Measurements from ENCODE around the gene IP6K1. TPM values are rescaled to one million over a fixed set of nuclear protein-coding genes. Genes with fewer than 3 reads are reported as not detected.

The IP6K1 gene
- total and polyA plus RNA-seq, 2 donors from 2014 or later: 21.7 to 49.6 TPM

GRCh38 chr3:49740427-49740826 is 45.9 kb downstream of the IP6K1 start:
- peaks cover 6 to 23% (median 13%) of the 10 kb centered on the region in 3 donors for H3K36me3 ChIP-seq (ENCODE audit: control insufficient read depth in 2 of 3, insufficient read depth in 3 of 3, low read length in 3 of 3)
- DNase-seq (no peak), FAIRE-seq (no peak)
- no peaks in the 10 kb centered on the region for H3K9me3 ChIP-seq (ENCODE audit: control insufficient read depth in 2 of 3, insufficient read depth in 1 of 3, low read length in 3 of 3)
- H3K9ac ChIP-seq (ENCODE audit: low read length in 3 of 3): no peak overlapping the region
- intact Hi-C loops (cut with DNase I): no loop called here
- TF ChIP-seq, protein P1, sequence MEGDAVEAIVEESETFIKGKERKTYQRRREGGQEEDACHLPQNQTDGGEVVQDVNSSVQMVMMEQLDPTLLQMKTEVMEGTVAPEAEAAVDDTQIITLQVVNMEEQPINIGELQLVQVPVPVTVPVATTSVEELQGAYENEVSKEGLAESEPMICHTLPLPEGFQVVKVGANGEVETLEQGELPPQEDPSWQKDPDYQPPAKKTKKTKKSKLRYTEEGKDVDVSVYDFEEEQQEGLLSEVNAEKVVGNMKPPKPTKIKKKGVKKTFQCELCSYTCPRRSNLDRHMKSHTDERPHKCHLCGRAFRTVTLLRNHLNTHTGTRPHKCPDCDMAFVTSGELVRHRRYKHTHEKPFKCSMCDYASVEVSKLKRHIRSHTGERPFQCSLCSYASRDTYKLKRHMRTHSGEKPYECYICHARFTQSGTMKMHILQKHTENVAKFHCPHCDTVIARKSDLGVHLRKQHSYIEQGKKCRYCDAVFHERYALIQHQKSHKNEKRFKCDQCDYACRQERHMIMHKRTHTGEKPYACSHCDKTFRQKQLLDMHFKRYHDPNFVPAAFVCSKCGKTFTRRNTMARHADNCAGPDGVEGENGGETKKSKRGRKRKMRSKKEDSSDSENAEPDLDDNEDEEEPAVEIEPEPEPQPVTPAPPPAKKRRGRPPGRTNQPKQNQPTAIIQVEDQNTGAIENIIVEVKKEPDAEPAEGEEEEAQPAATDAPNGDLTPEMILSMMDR (IDR thresholded peaks at IDR 0.05; ENCODE audit: borderline replicate concordance, extremely low read depth, insufficient read depth): no peak
- H3K27me3 ChIP-seq (ENCODE audit: control insufficient read depth, insufficient read depth, low read length): no peaks in the 10 kb centered on the region
- no peak overlapping the region for H3K27ac ChIP-seq (ENCODE audit: low read depth in 2 of 2, low read length in 2 of 2)
- H3K4me1 ChIP-seq (ENCODE audit: control insufficient read depth in 2 of 3, insufficient read depth in 2 of 3, low read depth in 1 of 3, low read length in 3 of 3): no peaks in the 10 kb centered on the region
- H3K4me3 ChIP-seq (ENCODE audit: low read length in 3 of 3): no peak overlapping the region

- H3K4me1 ChIP-seq (ENCODE audit: control insufficient read depth in 2 of 3, insufficient read depth in 2 of 3, low read depth in 1 of 3, low read length in 3 of 3): no peaks in the 10 kb centered on the region
- H3K9me3 ChIP-seq (ENCODE audit: control insufficient read depth in 2 of 3, insufficient read depth in 1 of 3, low read length in 3 of 3): no peaks in the 10 kb centered on the region
- intact Hi-C loops (cut with DNase I): no loop called here
- no peak overlapping the region for H3K4me3 ChIP-seq (ENCODE audit: low read length in 3 of 3)
- peaks cover 6 to 27% (median 20%) of the 10 kb centered on the region in 3 donors for H3K36me3 ChIP-seq (ENCODE audit: control insufficient read depth in 2 of 3, insufficient read depth in 3 of 3, low read length in 3 of 3)
- TF ChIP-seq, protein P1 (IDR thresholded peaks at IDR 0.05; ENCODE audit: borderline replicate concordance, extremely low read depth, insufficient read depth): no peak
- H3K9ac ChIP-seq (ENCODE audit: low read length in 3 of 3): no peak overlapping the region
- DNase-seq: no peak
- H3K27me3 ChIP-seq (ENCODE audit: control insufficient read depth, insufficient read depth, low read length): no peaks in the 10 kb centered on the region
- FAIRE-seq: no peak
- H3K27ac ChIP-seq (ENCODE audit: low read depth in 2 of 2, low read length in 2 of 2): no peak overlapping the region
Observed at GRCh38 chr3:49738067-49738713, 48.2 kb downstream of the IP6K1 start.

DNA sequence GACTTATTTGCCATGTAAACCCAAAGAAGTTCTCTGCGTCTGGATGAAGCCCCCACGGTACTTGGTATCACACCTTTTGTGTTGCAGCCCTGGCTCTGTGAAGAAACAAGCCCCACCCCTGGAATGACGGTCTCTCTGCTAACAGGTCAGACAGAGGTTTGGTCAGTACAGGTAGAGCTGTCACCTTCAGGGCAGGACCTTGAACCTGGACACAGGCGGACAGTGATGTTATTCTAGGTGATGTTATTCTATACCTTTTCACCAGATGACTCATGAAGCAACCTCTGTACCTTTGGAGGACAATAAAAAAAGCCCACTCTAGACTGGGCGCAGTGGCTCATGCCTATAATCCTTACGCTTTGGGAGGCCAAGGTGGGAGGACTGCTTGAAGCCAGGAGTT is 51.6 kb downstream of the IP6K1 start:
- H3K27me3 ChIP-seq (ENCODE audit: control insufficient read depth, insufficient read depth, low read length): no peaks in the 10 kb centered on the region
- H3K4me3 ChIP-seq (ENCODE audit: low read length in 3 of 3): no peak overlapping the region
- TF ChIP-seq, protein P1 (IDR thresholded peaks at IDR 0.05; ENCODE audit: borderline replicate concordance, extremely low read depth, insufficient read depth): no peak
- no peaks in the 10 kb centered on the region for H3K4me1 ChIP-seq (ENCODE audit: control insufficient read depth in 2 of 3, insufficient read depth in 2 of 3, low read depth in 1 of 3, low read length in 3 of 3)
- no peaks in the 10 kb centered on the region for H3K9me3 ChIP-seq (ENCODE audit: control insufficient read depth in 2 of 3, insufficient read depth in 1 of 3, low read length in 3 of 3)
- no peak overlapping the region for H3K9ac ChIP-seq (ENCODE audit: low read length in 3 of 3)
- H3K27ac ChIP-seq (ENCODE audit: low read depth in 2 of 2, low read length in 2 of 2): no peak overlapping the region
- DNase-seq (no peak), FAIRE-seq (no peak)
- H3K36me3 ChIP-seq (ENCODE audit: control insufficient read depth in 2 of 3, insufficient read depth in 3 of 3, low read length in 3 of 3): peaks cover 17 to 53% (median 28%) of the 10 kb centered on the region in 3 donors
- intact Hi-C loops (cut with DNase I): no loop called here

GRCh38 chr3:49733551-49733950 is 52.8 kb downstream of the IP6K1 start:
- Histone ChIP-seq H3K9ac (ENCODE audit: low read length in 3 of 3) (no peak overlapping the region), H3K4me3 (ENCODE audit: low read length in 3 of 3) (no peak overlapping the region), H3K4me1 (ENCODE audit: control insufficient read depth in 2 of 3, insufficient read depth in 2 of 3, low read depth in 1 of 3, low read length in 3 of 3) (no peaks in the 10 kb centered on the region), H3K36me3 (ENCODE audit: control insufficient read depth in 2 of 3, insufficient read depth in 3 of 3, low read length in 3 of 3) (peaks cover 17 to 50% (median 28%) of the 10 kb centered on the region in 3 donors), H3K27me3 (ENCODE audit: control insufficient read depth, insufficient read depth, low read length) (no peaks in the 10 kb centered on the region), H3K27ac (ENCODE audit: low read depth in 2 of 2, low read length in 2 of 2) (no peak overlapping the region), H3K9me3 (ENCODE audit: control insufficient read depth in 2 of 3, insufficient read depth in 1 of 3, low read length in 3 of 3) (no peaks in the 10 kb centered on the region)
- DNase-seq (no peak), FAIRE-seq (no peak)
- TF ChIP-seq, protein P1 (IDR thresholded peaks at IDR 0.05; ENCODE audit: borderline replicate concordance, extremely low read depth, insufficient read depth): no peak
- intact Hi-C loops (cut with DNase I): no loop called here

Measured in kidney (tissue), 14 donors.